Renal pelvis (tissue), 4 donors: ENCODE measurements around the gene RNGTT. TPM values are rescaled to one million over a fixed set of nuclear protein-coding genes. Genes with fewer than 3 reads are reported as not detected.
"Not testable (repeated sequence)": the region's sequence is repeated elsewhere in the genome, so short reads cannot be mapped to it uniquely, and the experiment has no call there.

Source experiments
- DNase-seq: peaks from one replicate; pipeline ENCODE4 v3.0.0-alpha.2; 2013
- polyA plus RNA-seq, 3 donors: library from polyadenylated mRNA; unstranded; fragments of 120-200 nt; gene quantifications; one replicate each; pipeline ENCODE4 v1.2.1, GENCODE V29; 2013; ENCODE audit not compliant: insufficient read length in 3 of 3

RNGTT gene
- polyA plus RNA-seq, 3 donors, result 13.6 to 16.1 (median 13.8) TPM

DNA sequence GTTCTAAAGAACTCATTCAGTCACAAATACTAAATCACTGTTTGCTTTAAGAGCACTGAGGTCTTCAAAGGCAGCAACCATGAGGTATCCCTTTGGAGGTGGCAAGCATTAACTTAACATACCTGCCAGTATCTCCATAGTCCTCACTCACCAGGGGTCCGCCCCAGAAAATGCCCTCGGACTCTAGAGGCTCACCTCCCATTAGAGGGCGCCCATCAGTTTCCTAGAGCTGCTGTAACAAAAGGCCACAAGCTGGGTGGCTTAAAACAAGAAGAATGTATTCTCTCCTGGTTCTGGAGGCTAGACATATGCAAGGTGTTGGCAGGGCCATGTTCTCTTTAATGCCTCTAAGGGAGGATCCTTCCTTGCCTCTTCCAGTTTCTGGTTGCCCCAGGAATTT, 12.0 kb upstream of the RNGTT start:
- no peak for DNase-seq

- no peak for DNase-seq
Measured at GRCh38 chr6:88972504-88973423, 9.3 kb upstream of the RNGTT start.

DNA sequence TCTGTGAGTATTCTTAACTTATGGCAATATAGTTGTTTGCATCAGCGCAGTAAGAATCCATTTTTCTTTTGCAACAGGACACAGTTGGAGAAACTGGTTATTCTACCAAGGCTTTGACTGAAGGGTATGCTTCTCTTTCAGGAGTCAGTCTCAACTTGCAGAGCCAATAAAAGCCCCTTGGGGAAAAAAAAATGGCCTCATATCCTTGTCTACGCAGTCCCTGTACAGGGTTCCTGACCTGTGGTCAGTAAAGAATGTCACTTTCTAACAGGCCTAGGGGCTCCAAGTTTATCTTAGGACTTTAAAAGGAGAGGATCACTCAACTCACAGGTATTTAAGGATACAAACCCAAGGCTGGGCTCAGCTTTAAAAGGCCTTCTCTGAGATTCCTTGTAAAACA, 6.9 kb upstream of the RNGTT start:
- DNase-seq, result no peak

- DNase-seq, result not testable (repeated sequence)
Measured at GRCh38 chr6:88969255-88969654, 5.8 kb upstream of the RNGTT start.

- no peak for DNase-seq
Measured at GRCh38 chr6:88967891-88968290, 4.5 kb upstream of the RNGTT start.

GRCh38 chr6:88965691-88966090, 2.3 kb upstream of the RNGTT start:
- DNase-seq, result no peak

- no peak for DNase-seq
Measured at GRCh38 chr6:88964509-88964908, 1.1 kb upstream of the RNGTT start.

DNA sequence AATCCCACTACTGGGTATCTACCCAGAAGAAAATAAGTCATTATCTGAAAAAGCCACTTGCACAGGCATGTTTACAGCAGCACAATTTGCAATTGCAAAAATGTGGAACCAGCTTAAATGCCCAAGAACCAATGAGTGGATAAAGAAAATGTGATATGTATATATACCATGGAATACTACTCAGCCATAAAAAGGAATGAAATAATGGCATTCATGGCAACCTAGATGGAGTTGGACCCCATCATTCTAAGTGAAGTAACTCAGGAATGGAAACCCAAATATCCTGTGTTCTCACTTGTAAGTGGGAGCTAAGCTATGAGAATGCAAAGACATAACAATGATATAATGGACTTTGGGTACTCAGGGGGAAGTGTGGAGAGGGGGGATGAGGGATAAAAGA, 4.6 kb downstream of the RNGTT start:
- DNase-seq, result no peak

DNA sequence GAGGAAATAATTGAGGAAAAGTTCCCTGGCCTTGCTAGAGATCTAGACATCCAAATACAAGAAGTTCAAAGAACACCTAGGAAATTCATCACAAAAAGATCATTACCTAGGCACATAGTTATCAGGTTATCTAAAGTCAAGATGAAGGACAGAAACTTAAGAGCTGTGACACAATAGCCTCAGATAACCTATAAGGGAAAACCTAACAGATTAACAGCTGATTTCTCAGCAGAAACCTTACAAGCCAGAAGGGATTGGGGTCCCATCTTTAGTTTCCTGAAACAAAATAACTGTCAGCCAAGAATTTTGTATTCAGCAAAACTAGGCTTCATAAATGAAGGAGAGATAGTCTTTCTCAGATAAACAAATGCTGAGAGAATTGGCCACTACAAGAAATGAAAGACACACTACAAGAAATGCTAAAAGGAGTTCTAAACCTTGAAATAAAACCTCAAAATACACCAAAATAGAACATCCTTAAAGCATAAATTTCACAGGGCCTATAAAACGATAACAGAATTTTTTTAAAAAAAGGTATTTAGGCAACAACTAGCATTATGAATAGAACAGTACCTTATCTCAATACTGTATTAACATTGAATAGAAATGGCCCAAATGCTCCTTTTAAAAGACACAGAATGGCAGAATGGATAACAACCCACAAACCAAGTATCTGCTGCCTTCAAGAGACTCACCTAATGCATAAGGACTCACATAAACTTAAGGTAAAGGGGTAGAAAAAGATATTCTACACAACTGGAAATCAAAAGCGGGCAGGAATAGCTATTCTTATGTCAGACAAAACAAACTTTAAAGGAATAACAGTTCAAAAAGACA, 9.7 kb downstream of the RNGTT start:
- no peak for DNase-seq

DNA sequence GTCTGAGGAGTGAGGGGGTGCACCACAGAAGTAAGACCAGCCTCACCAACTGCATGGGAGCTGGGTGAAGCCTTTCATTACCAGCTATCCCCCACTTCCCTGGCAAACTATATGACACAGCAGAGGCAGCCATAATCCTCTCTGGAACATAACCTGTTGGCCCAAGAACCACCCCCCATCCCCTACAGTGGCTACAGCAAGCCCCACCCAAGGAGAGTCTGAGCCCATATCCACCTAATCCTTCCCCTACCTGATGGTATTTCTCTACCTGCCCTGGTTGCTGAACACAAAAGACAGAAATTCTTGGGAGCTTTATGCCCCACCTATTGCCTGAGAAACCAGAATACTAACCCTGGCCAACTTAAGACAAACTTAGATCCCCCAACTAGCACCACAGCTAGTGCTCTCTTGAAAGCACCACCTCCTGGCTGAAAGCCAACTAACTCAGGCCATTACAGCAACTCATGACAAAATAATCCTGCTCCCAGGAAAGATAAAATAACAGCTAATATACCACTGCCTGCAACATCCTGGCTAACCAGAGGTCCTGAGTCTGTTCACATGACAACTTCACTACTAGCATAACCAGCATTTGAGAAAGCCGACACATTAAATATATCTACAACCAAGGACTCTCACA, 11.2 kb downstream of the RNGTT start:
- DNase-seq, result no peak

DNA sequence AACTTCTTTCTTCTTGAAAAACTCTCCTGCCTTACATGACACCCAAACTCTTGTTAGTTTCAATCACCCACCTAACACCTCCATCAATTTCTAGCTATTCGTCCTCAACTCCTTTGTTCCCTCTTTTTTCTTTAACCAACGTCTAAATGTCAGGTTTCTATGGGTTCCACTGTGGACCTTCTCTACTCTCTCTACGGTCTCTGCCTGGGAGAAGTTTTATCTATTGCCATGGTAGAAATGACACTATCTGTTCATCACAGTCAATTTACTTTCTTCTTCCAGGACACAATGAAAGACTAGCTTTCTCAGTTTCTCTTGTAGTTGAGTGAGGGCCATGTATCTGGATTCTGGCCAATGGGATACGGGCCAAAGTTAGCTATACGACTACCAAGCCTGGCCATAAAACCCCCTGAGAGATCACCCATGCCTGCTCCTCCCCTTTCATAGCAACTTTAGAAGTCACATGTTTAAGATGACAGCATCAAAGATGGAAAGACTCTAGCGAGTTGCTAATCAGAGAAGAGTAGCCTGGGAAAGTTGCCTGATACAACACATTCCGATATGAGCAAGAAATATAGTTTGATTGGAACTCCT, 17.9 kb downstream of the RNGTT start:
- no peak for DNase-seq

DNA sequence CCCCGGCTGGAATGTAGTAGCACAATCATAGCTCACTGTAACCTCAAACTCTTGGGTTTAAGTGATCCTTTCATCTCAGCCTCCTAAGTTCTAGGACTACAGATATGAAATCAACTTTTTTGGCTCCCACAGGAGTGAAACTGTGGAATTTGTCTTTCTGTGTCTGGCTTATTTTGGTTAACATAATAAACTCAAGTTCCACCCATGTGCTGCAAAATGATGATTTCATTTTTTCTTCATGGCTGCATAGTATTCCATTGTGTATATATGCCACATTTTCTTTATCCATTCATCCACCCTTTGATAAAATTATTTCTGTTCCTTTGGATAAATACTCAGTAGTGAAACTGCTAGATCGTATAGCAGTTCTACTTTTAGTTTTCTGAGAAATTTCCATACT, 29.9 kb downstream of the RNGTT start:
- no peak for DNase-seq

GRCh38 chr6:88932019-88932418, 31.4 kb downstream of the RNGTT start:
- not testable (repeated sequence) for DNase-seq

DNA sequence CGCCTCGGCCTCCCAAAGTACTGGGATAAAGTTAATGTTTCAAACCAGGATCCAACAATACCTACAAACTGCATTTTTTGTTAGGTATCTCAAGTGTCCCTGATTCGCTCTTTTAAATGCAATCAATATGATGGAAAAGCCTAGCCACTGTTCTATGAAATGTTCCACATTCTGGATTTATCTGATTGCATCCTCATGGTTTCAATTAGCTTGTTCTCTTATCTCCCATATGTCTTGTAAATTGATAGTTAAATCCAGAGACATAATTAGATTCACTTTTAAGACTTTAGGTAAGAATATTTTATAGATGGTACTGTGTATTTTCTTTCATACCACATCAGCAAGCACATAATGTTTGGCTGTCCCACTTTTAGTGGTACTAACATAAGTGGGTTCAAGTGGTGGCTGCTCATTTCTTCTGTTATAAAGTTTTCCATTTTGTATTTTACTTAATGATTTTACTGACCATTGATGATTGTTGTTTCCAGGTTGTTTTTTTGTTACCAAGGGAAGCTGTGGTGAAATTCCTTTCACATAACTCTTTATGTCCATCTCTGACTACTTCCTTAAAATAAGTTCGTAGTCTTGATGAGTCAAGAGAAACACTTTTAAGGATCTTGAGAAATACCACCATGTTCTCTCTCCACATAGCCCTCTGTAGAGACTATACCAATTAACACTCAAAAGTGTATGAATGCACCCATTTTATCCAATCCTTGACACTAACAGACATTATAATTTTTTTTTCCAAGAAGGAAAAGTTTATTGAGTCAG, 40.5 kb downstream of the RNGTT start:
- DNase-seq, result no peak

DNA sequence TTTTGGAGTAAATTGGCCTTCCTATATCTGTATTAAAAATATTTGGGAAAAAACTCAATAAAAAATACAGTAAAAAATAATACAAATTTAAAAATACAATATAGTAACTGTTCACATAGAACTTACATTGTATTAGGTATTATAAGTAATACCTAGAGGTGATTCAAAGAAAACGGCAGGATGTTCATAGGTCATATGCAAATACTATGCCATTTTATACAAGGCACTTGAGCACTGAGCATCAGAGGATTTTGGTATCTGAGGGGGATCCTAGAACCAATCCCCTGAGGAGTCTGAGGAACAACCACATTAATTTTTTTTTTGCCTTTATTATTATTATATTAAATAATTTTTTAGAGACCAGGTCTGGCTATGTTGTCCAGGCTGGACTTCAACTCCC, 41.7 kb downstream of the RNGTT start:
- no peak for DNase-seq

GRCh38 chr6:88920774-88921733, 42.4 kb downstream of the RNGTT start:
- no peak for DNase-seq

GRCh38 chr6:88920088-88920487, 43.3 kb downstream of the RNGTT start:
- DNase-seq, result no peak

- no peak for DNase-seq
Measured at GRCh38 chr6:88919032-88919431, 44.4 kb downstream of the RNGTT start.

- DNase-seq, result no peak
Measured at GRCh38 chr6:88916615-88917208, 46.7 kb downstream of the RNGTT start.
